Thyroid gland (tissue), 4 donors: ENCODE data around the gene LDAH. TPM values are rescaled to one million over a fixed set of nuclear protein-coding genes. Genes with fewer than 3 reads are reported as not detected.

Experiments used
- DNase-seq, 2 donors: peaks; one replicate each; pipeline ENCODE4 v3.0.0-alpha.2; 2019
- H3K27ac ChIP-seq, 3 donors: fragments of 200-600 bp; sonication (generic); 1 replicate in 2 of 3; 2 replicates in 1 of 3; pipeline ENCODE4 v1.5.1; 2016 to 2019; ENCODE audit warnings: mild to moderate bottlenecking in 1 of 3, moderate library complexity in 1 of 3
- H3K27me3 ChIP-seq: fragments of 200-600 bp; sonication (generic); one replicate; pipeline ENCODE4 v1.5.1; 2019
- H3K36me3 ChIP-seq, 2 donors: fragments of 200-600 bp; sonication (generic); one replicate each; pipeline ENCODE4 v1.5.1; 2016 to 2019
- H3K4me1 ChIP-seq, 2 donors: fragments of 200-600 bp; sonication (generic); one replicate each; pipeline ENCODE4 v1.5.1; 2017 to 2019
- H3K4me3 ChIP-seq, 3 donors: fragments of 200-600 bp; sonication (generic); replicated peaks in 1 of 3; 1 replicate in 2 of 3; 2 replicates in 1 of 3; pipeline ENCODE4 v1.5.1; 2016; ENCODE audit warnings: mild to moderate bottlenecking in 1 of 3
- H3K9me3 ChIP-seq: fragments of 200-600 bp; sonication (generic); one replicate; pipeline ENCODE4 v1.5.1; 2017
- POLR2A ChIP-seq, 2 donors: fragments of 450-650 bp; IDR thresholded peaks; one replicate each; pipeline ENCODE4 v1.6.1; 2017; ENCODE audit warnings: antibody characterized with exemption in 2 of 2, mild to moderate bottlenecking in 2 of 2, moderate library complexity in 1 of 2
- WGBS, 2 donors: methylation state at CpG; one replicate each; pipeline ENCODE4 v1.1.5; 2017; 5-methylcytosine and 5-hydroxymethylcytosine counted together
- intact Hi-C: fragments of 100-400 bp; cut with DNase I; formaldehyde crosslinking; loops from one replicate; pipeline ENCODE4 v1.15.1; 2023
- total RNA-seq, 4 donors: library from RNA; depleted of rRNA; stranded (reverse); fragments of >200 nt; gene quantifications; one replicate each; pipeline ENCODE4 v1.2.3, GENCODE V29; 2016
- TF ChIP-seq, protein P1 (sequence below), 6 experiments: fragments of 200-600 bp in 3 of 6; fragments of 450-650 bp in 3 of 6; sonication (generic) in 3 of 6; IDR thresholded peaks; one replicate each; pipeline ENCODE4 v1.5.1; 2016 to 2019; ENCODE audit warnings: antibody characterized with exemption in 6 of 6, mild to moderate bottlenecking in 2 of 6, inconsistent platforms in 1 of 6, moderate library complexity in 1 of 6

LDAH gene
- total RNA-seq, 4 donors from 2014 or later, result 11.6 to 17.2 (median 16.2) TPM

DNA sequence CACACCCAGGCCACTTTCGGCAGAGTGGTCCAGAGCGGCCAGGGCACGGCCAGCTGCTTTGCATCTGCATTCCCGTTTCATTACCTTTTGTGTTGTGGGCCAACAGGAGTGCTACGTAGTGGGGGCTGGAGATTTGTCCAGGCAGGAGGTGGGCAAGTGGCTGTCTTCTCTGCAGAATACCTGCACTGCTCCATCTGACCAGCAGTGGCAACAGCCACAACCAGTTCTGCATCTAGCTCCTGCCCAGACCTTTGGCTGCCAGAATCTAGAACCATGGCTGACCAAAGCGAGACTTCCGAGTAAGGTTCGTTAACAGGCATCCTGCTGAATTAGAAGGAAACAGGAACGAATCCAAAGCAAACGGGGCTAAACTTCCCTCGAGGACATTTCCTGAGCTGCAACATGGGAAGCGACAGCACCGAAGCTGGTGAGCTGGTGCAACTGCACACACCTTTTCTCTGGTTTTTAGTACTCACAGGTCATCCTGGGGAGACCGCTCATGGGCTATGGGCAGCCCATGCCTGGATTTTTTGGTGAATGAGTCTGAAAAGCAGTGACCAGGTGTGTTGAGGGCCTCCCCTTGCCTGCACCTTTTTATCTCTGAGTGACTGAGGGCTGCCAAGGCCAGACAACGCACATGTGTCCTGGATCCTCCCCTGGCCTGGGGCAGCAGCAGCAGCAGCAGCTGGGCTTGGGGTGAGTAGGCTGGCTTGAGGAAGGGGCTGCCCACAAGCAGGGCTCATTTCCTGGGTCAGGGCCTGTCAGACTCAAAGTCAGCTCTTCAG is 145.4 kb downstream of the LDAH start:
- no peak overlapping the region for H3K4me3 ChIP-seq
- H3K9me3 ChIP-seq, result no peaks in the 10 kb centered on the region
- WGBS, 2 donors, result 76 to 83% methylated on average over 14 to 15 of the region's 15 CpGs
- H3K27me3 ChIP-seq, result peaks cover 2% of the 10 kb centered on the region
- no peak for DNase-seq
- no peaks in the 10 kb centered on the region for H3K4me1 ChIP-seq
- TF ChIP-seq, protein P1, sequence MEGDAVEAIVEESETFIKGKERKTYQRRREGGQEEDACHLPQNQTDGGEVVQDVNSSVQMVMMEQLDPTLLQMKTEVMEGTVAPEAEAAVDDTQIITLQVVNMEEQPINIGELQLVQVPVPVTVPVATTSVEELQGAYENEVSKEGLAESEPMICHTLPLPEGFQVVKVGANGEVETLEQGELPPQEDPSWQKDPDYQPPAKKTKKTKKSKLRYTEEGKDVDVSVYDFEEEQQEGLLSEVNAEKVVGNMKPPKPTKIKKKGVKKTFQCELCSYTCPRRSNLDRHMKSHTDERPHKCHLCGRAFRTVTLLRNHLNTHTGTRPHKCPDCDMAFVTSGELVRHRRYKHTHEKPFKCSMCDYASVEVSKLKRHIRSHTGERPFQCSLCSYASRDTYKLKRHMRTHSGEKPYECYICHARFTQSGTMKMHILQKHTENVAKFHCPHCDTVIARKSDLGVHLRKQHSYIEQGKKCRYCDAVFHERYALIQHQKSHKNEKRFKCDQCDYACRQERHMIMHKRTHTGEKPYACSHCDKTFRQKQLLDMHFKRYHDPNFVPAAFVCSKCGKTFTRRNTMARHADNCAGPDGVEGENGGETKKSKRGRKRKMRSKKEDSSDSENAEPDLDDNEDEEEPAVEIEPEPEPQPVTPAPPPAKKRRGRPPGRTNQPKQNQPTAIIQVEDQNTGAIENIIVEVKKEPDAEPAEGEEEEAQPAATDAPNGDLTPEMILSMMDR (IDR thresholded peaks at IDR 0.05), result no peak
- no peak for TF ChIP-seq POLR2A (IDR thresholded peaks at IDR 0.05)
- no peak overlapping the region for H3K27ac ChIP-seq
- intact Hi-C loops, result no loop called here
- no peaks in the 10 kb centered on the region for H3K36me3 ChIP-seq

GRCh38 chr2:20676353-20677215 is 146.3 kb downstream of the LDAH start:
- peaks cover 0 to 2% of the 10 kb centered on the region in 2 donors for H3K4me1 ChIP-seq
- TF ChIP-seq, protein P1 (IDR thresholded peaks at IDR 0.05), result no peak
- TF ChIP-seq POLR2A (IDR thresholded peaks at IDR 0.05), result no peak
- 88 to 93% methylated on average over 12 of the region's 12 CpGs for WGBS, 2 donors

DNA sequence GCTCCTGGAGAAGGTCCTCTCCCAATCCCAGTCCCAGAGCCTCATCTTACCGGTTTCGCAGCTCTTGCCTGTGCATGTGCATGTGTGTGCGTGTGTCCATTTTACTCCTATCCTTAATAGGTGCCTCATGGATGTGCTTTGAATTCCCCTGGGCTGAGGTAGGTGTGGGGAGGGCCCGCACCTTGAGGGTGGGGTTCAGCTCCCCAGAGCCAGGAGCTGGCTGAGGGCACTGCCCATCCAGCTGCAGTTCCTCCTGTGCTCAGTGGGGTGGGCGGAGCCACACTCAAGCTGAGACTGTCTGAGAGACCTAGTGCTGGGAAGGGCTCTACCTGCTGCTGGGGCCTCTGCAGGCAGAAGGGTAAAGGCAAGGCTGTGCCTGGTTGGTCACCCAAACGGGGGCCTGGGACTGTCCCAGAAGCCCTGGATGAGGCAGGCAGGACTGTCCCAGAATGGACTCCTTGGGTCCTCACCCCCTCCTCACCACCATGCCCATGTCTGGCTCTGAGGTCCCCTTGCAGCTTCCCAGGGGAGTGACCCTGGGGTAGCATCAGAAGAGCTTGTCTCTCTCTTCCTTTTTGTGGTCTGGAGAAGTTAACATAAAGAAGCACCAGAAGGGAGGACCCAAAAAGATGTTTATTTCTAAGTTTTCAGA is 147.1 kb downstream of the LDAH start:
- H3K36me3 ChIP-seq, result no peaks in the 10 kb centered on the region
- no peak for DNase-seq
- no peak overlapping the region for H3K4me3 ChIP-seq
- H3K27me3 ChIP-seq, result peaks cover 16% of the 10 kb centered on the region
- H3K4me1 ChIP-seq, result peaks cover 2% of the 10 kb centered on the region in 2 donors
- intact Hi-C loops, result no loop called here
- WGBS, 2 donors, result 47 to 52% methylated on average over 5 of the region's 6 CpGs
- H3K27ac ChIP-seq, result no peak overlapping the region
- no peaks in the 10 kb centered on the region for H3K9me3 ChIP-seq
- TF ChIP-seq, protein P1 (IDR thresholded peaks at IDR 0.05), result no peak
- TF ChIP-seq POLR2A (IDR thresholded peaks at IDR 0.05), result no peak

More at GRCh38 chr2:20676353-20677215, 146.3 kb downstream of the LDAH start:
- Histone ChIP-seq H3K4me3 (no peak overlapping the region), H3K9me3 (no peaks in the 10 kb centered on the region), H3K36me3 (no peaks in the 10 kb centered on the region), H3K27ac (no peak overlapping the region), H3K27me3 (peaks cover 8% of the 10 kb centered on the region)
- intact Hi-C loops, result no loop called here
- no peak for DNase-seq

DNA sequence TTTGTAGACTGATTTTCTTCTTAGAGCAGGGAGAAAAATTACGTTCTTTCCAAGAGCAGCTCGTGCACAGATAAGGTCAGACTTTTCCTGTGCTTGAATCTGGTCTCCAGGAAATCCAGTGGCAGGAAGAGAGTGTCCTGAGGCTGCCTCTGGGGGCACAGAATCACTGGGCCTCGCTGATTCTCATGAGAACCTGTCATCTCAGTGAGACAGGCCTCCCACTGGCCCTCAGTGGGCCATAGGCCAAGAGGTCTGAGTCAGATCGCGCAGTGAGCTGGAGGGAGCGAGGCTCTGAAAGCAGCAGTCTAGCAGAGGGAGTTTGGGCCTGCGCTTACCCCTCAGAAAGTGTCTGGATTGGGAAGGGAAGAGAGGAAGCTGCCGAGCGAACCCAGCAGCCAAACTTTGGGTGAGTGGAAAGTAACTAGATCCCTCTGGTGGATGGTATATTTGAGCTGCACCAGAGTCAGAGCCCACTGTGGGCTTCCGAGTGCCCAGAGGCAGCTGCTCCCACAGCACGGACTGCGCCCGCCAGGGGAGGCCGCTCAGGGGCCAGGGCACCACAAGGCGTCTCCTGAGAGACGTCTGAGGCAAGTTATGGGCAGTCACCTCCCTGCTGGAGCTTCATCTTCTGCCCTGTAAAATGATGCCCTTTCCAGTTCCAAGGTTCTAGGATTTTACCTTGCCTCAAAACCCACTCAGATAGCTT is 147.8 kb downstream of the LDAH start:
- no peak for DNase-seq
- H3K4me1 ChIP-seq, result peaks cover 2 to 6% of the 10 kb centered on the region in 2 donors
- intact Hi-C loops, result no loop called here
- 42 to 44% methylated on average over 9 to 16 of the region's 16 CpGs for WGBS, 2 donors
- H3K36me3 ChIP-seq, result no peaks in the 10 kb centered on the region
- H3K4me3 ChIP-seq, result no peak overlapping the region
- no peak overlapping the region for H3K27ac ChIP-seq
- H3K9me3 ChIP-seq, result no peaks in the 10 kb centered on the region
- H3K27me3 ChIP-seq, result peaks cover 23% of the 10 kb centered on the region
- TF ChIP-seq, protein P1 (IDR thresholded peaks at IDR 0.05), result no peak
- TF ChIP-seq POLR2A (IDR thresholded peaks at IDR 0.05), result no peak
